PC-9 (cell line): Measurements from ENCODE around the gene SLC41A1.

Experiments
- CTCF ChIP-seq: fragments of 200-600 bp; sonication (generic); conservative IDR thresholded peaks from 2 replicates; pipeline ENCODE4 v1.6.1; 2017; ENCODE audit warnings: mixed run types, antibody characterized with exemption, mild to moderate bottlenecking, moderate library complexity
- EZH2 ChIP-seq: fragments of 200-600 bp; sonication (generic); IDR thresholded peaks from 2 replicates; pipeline ENCODE4 v1.8.0; 2017; ENCODE audit warnings: antibody characterized with exemption, low read depth

- TF ChIP-seq CTCF: no peak
- no peak for TF ChIP-seq EZH2
Measured at GRCh38 chr1:205783433-205783795, 29.6 kb downstream of the SLC41A1 start.
